Measurements from ENCODE around the gene STAP1.

Gene STAP1

GRCh38 chr4:67556436-67556835, 2.1 kb upstream of the STAP1 start:
- no peak for DNase-seq

GRCh38 chr4:67565284-67565683, 6.8 kb downstream of the STAP1 start:
- no peak for DNase-seq

DNA sequence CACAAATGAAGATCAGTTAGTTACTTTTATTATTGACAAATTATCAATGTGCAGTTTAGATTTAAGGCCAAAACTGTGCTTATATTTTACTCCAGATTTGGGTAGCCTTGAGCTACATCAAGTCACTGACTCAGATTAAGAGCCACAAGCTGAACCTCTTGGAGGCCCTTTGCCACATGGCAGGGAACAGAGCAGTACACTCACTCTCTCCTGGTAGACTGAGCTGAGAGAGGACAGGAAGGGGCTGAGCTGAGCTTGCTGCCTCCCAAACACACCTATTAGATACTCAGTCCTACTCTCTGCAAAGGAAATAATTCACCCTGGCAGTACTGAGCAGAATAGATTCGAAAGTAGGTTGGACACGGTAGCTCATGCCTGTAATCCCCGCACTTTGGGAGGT, 7.8 kb downstream of the STAP1 start:
- no peak for DNase-seq

- DNase-seq, result no peak
These were observed 10.3 kb downstream of the STAP1 start for GRCh38 chr4:67568820-67569219.

DNA sequence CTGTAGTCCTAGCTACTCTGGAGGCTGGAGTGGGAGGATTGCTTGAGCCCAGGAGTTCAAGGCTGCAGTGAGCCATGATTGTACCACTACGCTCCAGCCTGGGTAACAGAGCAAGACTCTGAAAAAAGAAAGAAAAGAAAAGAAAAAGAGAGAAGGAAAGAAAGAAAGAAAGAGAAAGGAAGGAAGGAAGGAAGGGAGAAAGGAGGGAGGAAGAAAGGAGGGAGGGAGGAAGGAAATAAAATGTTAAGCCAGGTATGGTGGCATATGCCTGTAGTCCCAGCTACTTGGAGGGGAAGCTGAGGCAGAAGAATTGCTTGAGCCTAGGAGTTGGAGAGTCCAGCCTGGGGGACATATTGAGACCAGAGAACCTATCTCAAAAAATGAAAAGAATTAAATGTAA, 12.0 kb downstream of the STAP1 start:
- DNase-seq, result no peak

DNA sequence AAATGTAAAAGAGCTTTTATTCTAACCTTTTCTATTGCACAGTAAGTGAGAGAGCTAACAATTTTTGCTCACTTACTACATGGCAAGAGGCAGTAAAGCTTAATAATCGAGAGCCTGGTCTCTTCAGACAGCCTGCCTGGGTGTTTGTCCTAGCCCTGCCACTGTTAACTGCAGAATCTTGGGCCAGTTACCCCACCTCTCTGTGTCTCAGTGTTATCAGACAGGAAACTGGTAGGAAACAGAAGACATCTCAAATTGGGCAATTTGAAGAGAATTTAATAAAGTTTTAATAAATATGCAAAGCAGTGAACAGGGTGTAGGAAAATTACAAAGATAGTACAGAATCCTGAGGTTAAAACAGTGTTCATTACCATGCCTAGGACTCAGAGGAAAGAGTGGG, 13.4 kb downstream of the STAP1 start:
- no peak for DNase-seq

DNA sequence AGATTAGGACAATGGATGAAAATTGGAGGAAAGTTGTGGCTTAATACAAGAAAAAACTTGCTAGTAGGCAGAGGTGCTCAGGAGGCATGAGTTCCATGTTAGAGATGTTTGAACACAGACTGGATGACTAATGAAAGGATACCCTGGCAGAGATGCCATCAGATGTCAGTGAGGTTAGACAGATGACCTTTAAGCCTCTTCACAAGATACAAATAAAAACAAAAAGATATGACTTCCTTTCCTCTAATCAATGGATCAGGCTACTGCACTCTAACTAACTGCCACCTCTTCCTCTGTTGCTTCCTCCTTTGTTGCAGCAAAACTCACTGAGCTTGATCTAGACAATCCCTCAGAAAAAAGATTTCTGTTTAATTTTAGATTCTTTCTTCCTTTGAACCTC, 14.7 kb downstream of the STAP1 start:
- no peak for DNase-seq

- DNase-seq, result no peak
These were observed 16.9 kb downstream of the STAP1 start for GRCh38 chr4:67575232-67576058.

GRCh38 chr4:67576059-67576466, 17.5 kb downstream of the STAP1 start:
- DNase-seq, result no peak

GRCh38 chr4:67576538-67576937, 18.0 kb downstream of the STAP1 start:
- no peak for DNase-seq

- no peak for DNase-seq
These were observed 22.1 kb downstream of the STAP1 start for GRCh38 chr4:67580577-67580976.

DNA sequence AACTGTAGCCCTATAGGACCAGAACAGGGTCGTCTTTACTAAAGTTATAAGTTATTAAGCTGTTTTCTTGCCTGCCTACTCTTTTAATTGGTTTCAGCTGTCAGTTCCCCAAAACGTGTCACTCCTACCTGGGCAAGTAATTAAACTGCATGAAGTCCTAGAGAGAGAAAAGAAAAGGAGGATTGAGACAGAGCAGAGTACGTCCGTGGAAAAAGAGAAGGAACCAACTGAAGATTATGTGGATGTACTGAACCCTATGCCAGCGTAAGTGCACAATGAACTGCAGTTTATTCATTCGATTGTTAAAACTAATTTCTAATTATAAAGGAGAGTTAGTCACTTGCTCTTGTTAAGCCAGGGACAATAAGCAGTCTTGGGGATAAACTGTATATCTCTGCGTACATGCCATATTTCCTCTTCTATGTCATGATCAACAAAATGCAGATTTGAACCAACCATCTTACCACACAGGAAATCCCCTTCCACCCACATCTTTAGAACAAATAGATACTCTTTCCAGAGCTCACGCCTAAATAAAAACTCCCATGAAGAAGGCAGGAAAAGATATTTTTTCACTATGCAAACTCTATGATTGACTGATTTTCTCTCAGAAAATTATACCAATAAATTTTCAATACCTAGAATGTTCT, 22.8 kb downstream of the STAP1 start:
- DNase-seq, result no peak

DNA sequence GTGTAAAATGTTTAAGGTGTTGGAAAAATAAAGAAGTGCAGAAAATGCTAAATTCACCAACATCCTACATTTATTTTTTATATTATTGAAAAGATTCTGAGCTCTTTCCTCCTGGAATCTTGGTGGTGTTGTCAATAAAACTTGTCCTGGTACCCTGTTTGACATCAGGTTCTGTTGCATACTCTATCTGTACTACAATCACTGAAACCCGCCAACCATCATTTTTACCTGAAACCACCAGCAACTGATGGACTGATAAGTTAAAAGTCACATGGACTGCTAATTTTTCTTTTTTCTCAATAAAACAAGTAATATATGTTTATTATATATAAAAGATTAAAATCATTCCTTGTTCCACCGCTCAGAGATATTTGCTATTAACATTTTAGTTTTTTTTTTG, 23.4 kb downstream of the STAP1 start:
- DNase-seq, result no peak

- DNase-seq, result no peak
These were observed 26.0 kb downstream of the STAP1 start for GRCh38 chr4:67584496-67584895.

- DNase-seq, result no peak
These were observed 28.6 kb downstream of the STAP1 start for GRCh38 chr4:67587156-67587555.

GRCh38 chr4:67593741-67594175, 35.2 kb downstream of the STAP1 start:
- DNase-seq, result no peak

- no peak for DNase-seq
These were observed 44.9 kb downstream of the STAP1 start for GRCh38 chr4:67603310-67604028.

DNA sequence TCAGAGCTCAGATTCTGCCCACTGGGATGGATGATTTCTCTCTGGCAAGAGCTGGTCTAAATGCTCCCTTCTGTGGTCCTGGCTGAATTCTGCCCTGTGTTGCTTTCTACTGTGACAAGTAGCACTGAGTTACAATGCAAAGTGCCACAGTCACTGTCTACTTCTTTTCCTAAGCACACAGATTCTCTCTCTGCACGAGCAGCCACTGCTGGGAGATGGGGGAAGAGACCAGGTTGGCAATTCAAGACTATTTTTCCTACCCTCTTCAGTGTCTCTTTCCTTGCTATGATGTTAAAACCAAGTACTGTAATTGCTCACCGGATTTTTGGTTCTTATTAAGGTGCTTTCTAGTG, 45.5 kb downstream of the STAP1 start:
- DNase-seq, result no peak

DNA sequence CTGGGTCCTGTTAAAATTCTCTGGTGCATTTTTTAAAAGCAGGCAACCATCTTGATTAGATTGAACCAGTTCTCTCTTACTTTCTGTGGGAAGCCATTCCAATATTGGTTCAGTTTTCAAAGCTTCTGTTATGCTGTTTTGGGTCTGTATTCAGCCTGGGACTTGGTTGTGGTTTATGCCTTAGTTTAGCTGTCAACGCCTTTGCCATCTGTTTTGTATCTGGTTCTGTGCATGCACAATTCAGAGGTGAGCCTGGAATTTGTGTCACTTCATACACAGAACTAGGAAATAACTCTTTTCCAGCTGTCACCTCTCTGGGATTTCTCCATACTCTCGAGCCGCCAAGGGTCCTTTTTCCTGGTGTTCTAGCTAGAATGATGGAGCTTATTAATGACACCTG, 46.2 kb downstream of the STAP1 start:
- DNase-seq, result no peak

DNA sequence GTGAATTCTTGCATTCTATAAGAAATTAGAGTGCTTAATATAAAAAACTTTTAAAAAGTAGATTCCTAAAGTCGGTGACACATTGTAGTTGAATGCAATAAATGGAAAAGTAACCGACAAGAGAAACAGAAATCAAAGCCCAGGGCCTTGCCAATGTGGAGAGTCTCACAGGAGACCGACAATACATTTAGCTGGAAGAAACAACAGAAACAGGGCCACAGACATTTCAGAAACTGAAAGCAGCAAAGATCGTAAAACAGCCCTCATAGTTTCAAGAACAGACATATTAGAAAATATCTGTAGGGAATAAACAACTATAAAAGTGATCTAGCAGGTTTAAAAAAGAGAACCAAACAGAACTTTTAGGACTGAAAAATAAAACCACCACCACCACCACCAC, 49.5 kb downstream of the STAP1 start:
- no peak for DNase-seq

- DNase-seq, result no peak
These were observed 55.7 kb downstream of the STAP1 start for GRCh38 chr4:67614186-67614585.

DNA sequence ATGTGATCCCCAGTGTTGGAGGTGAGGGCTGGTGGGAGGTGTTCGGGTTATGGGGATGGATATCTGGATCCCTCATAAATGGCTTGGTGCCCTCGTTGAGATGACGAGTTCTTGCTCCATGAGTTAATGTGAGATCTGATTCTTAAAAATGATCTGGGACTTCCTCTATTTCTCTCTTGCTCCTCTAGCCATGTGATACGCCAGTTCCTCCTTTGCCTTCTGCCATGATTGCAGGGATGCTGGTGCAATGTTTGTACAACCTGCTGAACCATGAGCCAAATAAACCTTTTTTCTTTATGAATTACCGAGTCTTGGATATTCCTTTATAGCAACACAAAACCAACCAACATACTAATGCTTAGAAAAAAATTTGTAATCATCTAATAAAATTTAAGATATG, 56.6 kb downstream of the STAP1 start:
- no peak for DNase-seq

GRCh38 chr4:67616478-67616877, 58.0 kb downstream of the STAP1 start:
- no peak for DNase-seq

DNA sequence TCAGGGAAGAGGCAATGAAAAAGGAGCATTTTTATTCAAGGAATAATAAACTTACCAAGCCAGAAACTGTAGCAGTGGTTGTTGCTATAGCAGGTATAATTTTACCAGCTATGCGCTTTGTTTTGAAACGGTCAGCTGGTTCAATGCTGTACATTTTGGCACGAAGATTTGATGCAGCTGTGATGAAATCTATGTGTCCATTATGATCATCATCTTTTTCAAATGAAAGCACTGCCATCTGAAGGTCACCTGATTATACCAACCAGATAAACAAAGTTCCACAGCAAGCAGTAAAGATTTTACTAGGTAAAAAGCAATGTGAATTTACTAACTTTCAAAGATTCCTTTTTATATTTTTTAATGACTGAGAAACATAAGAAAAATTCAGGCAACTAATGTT, 66.4 kb downstream of the STAP1 start:
- no peak for DNase-seq

Measured in eye (tissue), 1 donor.